ENCODE measurements around the gene TRIB2.

Gene TRIB2

GRCh38 chr2:12717191-12718014, 667 bp downstream of the TRIB2 start:
- DNase-seq (ENCODE audit: low spot score), result peak; percentile 66
- no peak for TF ChIP-seq CTCF (IDR thresholded peaks at IDR 0.05; ENCODE audit: extremely low read depth, missing control alignments)

- TF ChIP-seq CTCF (IDR thresholded peaks at IDR 0.05; ENCODE audit: extremely low read depth, missing control alignments), result no peak
- peak; percentile 47 for DNase-seq (ENCODE audit: low spot score)
Measured at GRCh38 chr2:12718015-12718671, 1.4 kb downstream of the TRIB2 start.

GRCh38 chr2:12718711-12719399, 2.1 kb downstream of the TRIB2 start:
- no peak for TF ChIP-seq CTCF (IDR thresholded peaks at IDR 0.05; ENCODE audit: extremely low read depth, missing control alignments)

GRCh38 chr2:12719400-12720277, 2.9 kb downstream of the TRIB2 start:
- TF ChIP-seq CTCF (IDR thresholded peaks at IDR 0.05; ENCODE audit: extremely low read depth, missing control alignments), result no peak
- DNase-seq (ENCODE audit: low spot score), result no peak

More at GRCh38 chr2:12718711-12719399, 2.1 kb downstream of the TRIB2 start:
- no peak for DNase-seq (ENCODE audit: low spot score)

- TF ChIP-seq CTCF (IDR thresholded peaks at IDR 0.05; ENCODE audit: extremely low read depth, missing control alignments), result no peak
- no peak for DNase-seq (ENCODE audit: low spot score)
Measured at GRCh38 chr2:12720278-12720620, 3.5 kb downstream of the TRIB2 start.

- TF ChIP-seq CTCF (IDR thresholded peaks at IDR 0.05; ENCODE audit: extremely low read depth, missing control alignments), result no peak
- DNase-seq (ENCODE audit: low spot score), result no peak
Measured at GRCh38 chr2:12720754-12721378, 4.1 kb downstream of the TRIB2 start.

All from GM20000 (cell line).